Measurements from ENCODE around the gene PAM16. TPM values are rescaled to one million over a fixed set of nuclear protein-coding genes. Genes with fewer than 3 reads are reported as not detected.

Gene PAM16
- total RNA-seq, 1 experiment from 2014 or later: 104 TPM

DNA sequence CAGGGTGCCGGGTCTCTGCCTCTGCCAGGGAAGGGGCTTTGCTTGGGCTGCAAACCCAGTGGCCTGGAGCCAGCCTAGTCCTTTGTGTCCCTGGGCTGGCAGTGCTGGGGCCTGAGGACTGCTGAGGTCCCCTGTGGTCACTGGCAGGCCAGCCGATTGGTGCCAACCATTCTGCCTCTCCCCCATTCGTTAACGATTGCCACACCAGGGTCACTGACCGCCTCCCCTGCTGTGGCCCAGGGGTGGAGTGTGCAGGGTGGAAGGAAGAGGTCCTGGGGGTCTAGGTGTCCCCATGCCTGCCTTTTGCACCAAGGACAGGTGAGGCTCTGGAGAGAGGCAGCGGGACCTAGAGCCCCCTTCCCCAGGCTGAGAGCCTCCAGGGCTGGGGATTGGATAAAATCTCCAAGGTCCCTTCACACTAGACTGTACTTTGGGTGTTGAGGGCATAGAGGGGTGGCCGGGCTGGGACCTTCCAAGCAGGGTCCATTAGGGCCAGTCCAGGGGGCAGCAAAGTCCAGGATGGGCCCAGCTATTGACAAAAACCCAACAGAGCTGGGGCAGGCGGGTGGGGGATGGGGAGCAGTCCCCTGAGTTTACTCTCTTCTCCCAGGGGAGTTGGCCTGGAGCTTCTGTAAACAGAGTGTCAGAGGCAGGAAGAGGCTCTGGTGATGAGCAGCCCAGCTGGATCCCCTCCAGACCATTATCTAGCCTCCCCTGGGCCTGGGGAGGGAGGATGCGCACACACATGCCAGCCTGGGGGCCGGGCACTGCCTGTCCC is 21.6 kb upstream of the PAM16 start:
- peaks cover 66% of the 10 kb centered on the region for H3K4me1 ChIP-seq (ENCODE audit: control insufficient read depth, insufficient read depth, low read length)
- intact Hi-C loops (cut with micrococcal nuclease; ENCODE audit: unreplicated experiment): no loop called here
- TF ChIP-seq, protein P1, sequence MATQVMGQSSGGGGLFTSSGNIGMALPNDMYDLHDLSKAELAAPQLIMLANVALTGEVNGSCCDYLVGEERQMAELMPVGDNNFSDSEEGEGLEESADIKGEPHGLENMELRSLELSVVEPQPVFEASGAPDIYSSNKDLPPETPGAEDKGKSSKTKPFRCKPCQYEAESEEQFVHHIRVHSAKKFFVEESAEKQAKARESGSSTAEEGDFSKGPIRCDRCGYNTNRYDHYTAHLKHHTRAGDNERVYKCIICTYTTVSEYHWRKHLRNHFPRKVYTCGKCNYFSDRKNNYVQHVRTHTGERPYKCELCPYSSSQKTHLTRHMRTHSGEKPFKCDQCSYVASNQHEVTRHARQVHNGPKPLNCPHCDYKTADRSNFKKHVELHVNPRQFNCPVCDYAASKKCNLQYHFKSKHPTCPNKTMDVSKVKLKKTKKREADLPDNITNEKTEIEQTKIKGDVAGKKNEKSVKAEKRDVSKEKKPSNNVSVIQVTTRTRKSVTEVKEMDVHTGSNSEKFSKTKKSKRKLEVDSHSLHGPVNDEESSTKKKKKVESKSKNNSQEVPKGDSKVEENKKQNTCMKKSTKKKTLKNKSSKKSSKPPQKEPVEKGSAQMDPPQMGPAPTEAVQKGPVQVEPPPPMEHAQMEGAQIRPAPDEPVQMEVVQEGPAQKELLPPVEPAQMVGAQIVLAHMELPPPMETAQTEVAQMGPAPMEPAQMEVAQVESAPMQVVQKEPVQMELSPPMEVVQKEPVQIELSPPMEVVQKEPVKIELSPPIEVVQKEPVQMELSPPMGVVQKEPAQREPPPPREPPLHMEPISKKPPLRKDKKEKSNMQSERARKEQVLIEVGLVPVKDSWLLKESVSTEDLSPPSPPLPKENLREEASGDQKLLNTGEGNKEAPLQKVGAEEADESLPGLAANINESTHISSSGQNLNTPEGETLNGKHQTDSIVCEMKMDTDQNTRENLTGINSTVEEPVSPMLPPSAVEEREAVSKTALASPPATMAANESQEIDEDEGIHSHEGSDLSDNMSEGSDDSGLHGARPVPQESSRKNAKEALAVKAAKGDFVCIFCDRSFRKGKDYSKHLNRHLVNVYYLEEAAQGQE (IDR thresholded peaks at IDR 0.05; ENCODE audit: insufficient read depth in 1 of 2, low read depth in 2 of 2, low read length in 1 of 2): no peak
- TF ChIP-seq, protein P2, sequence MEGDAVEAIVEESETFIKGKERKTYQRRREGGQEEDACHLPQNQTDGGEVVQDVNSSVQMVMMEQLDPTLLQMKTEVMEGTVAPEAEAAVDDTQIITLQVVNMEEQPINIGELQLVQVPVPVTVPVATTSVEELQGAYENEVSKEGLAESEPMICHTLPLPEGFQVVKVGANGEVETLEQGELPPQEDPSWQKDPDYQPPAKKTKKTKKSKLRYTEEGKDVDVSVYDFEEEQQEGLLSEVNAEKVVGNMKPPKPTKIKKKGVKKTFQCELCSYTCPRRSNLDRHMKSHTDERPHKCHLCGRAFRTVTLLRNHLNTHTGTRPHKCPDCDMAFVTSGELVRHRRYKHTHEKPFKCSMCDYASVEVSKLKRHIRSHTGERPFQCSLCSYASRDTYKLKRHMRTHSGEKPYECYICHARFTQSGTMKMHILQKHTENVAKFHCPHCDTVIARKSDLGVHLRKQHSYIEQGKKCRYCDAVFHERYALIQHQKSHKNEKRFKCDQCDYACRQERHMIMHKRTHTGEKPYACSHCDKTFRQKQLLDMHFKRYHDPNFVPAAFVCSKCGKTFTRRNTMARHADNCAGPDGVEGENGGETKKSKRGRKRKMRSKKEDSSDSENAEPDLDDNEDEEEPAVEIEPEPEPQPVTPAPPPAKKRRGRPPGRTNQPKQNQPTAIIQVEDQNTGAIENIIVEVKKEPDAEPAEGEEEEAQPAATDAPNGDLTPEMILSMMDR (IDR thresholded peaks at IDR 0.05): no peak
- TF ChIP-seq TCF7L2 (IDR thresholded peaks at IDR 0.05; ENCODE audit: low read depth, low read length): no peak
- TF ChIP-seq POLR2AphosphoS5 (IDR thresholded peaks at IDR 0.05; ENCODE audit: low read depth, low read length): no peak
- TF ChIP-seq SIN3A (IDR thresholded peaks at IDR 0.05; ENCODE audit: borderline replicate concordance, insufficient read depth, low read depth, low read length): no peak
- peak overlapping the region; percentile 83 for H3K27ac ChIP-seq (ENCODE audit: low read length)
- no peaks in the 10 kb centered on the region for H3K36me3 ChIP-seq (ENCODE audit: control insufficient read depth, insufficient read depth, low read length)
- ChIA-PET CTCF (interaction anchor here (1.6 kb wide), 1 partner anchor 30 kb away, joined by 7 read pairs; no protein-coding TSS in a partner anchor), POLR2A (no interaction called here)
- in situ Hi-C loops (cut with HindIII; ENCODE audit: low pct_unique_long_range_greater_than_20kb, low sequenced_read_pairs): no loop called here
- ATAC-seq (peak; percentile 5; the same call in 1 of the 2 replicates), DNase-seq (ENCODE audit: low read depth, low spot score) (no peak)
- no peaks in the 10 kb centered on the region for H3K27me3 ChIP-seq (ENCODE audit: control insufficient read depth, insufficient read depth, low read length)
- peak overlapping the region; percentile 79 to 80 for H3K4me3 ChIP-seq (ENCODE audit: low read depth in 2 of 2, low read length in 2 of 2)
- BruUV-seq (replicated peaks): no TSS peak
- no peaks in the 10 kb centered on the region for H3K9me3 ChIP-seq (ENCODE audit: control insufficient read depth, insufficient read depth, low read depth, low read length)

DNA sequence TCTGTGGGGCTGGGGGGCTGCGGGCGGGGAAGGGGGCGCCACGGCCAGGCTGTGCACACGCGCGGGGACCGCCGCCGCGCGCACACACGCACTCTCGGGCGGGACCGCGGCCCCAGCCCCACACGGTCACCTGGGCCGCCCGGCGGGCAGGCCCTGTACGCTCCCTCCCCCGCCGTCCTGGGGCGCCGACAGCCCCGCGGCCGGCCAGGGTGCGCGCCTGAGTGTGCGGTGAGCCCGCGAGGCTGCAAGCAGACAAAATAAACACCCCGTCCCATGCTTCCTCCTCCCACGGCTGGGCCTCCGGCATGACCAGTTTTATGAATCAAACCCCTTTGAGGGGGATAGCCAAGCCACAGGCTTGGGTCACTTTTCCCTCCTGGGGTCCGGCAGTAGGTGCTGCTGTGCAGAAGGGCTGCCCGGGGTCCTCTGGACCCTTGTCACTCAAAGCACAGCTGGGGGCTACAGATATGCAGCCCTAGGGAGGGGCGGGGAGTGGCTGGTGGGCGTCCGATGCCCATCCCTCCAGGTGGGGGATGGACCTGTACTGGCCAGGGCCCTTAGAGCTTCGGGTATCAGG is 21.0 kb upstream of the PAM16 start:
- ChIA-PET CTCF (interaction anchor here (1.6 kb wide), 1 partner anchor 31 kb away, joined by 7 read pairs; no protein-coding TSS in a partner anchor), POLR2A (no interaction called here)
- Histone ChIP-seq H3K36me3 (ENCODE audit: control insufficient read depth, insufficient read depth, low read length) (no peaks in the 10 kb centered on the region), H3K9me3 (ENCODE audit: control insufficient read depth, insufficient read depth, low read depth, low read length) (no peaks in the 10 kb centered on the region), H3K27ac (ENCODE audit: low read length) (peak overlapping the region; percentile 83), H3K27me3 (ENCODE audit: control insufficient read depth, insufficient read depth, low read length) (no peaks in the 10 kb centered on the region), H3K4me3 (ENCODE audit: low read depth in 2 of 2, low read length in 2 of 2) (peak overlapping the region; percentile 79 to 80), H3K4me1 (ENCODE audit: control insufficient read depth, insufficient read depth, low read length) (peaks cover 61% of the 10 kb centered on the region)
- ATAC-seq (peak; percentile 13), DNase-seq (ENCODE audit: low read depth, low spot score) (no peak)
- in situ Hi-C loops (cut with HindIII; ENCODE audit: low pct_unique_long_range_greater_than_20kb, low sequenced_read_pairs): no loop called here
- TSS peak; percentile 86 for BruUV-seq (replicated peaks)
- intact Hi-C loops (cut with micrococcal nuclease; ENCODE audit: unreplicated experiment): no loop called here
- TF ChIP-seq, protein P1 (IDR thresholded peaks at IDR 0.05; ENCODE audit: insufficient read depth in 1 of 2, low read depth in 2 of 2, low read length in 1 of 2): no peak
- TF ChIP-seq, protein P2 (IDR thresholded peaks at IDR 0.05): no peak
- 0 out of 2 replicates have a peak, but pooled peaks have one; percentile 37 for TF ChIP-seq SIN3A (IDR thresholded peaks at IDR 0.05; ENCODE audit: borderline replicate concordance, insufficient read depth, low read depth, low read length)

Data from Panc1 (cell line).